ENCODE results near the gene CARS2.
"Not testable (repeated sequence)": the region's sequence is repeated elsewhere in the genome, so short reads cannot be mapped to it uniquely, and the experiment has no call there.

CARS2 gene

DNA sequence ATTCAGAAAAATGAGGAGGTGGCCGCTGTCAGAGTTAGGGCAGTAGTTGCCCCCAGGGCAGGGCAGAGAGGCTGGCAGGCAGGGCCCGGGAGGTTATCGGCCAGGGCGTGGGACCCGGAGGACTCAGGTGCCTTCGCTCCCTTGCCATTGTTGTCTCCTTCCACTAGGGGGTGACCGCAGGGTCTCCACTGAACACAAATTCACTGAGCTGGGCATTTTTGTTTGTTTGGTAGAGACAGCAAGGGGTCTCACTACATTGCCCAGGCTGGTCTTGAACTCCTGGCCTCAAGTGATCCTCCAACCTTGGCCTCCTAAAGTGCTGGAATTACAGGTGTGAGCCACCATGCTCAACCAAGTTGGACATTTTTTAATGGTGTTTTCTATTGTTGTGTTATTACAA lies 25.1 kb downstream of the CARS2 start:
- DNase-seq, result no peak

DNA sequence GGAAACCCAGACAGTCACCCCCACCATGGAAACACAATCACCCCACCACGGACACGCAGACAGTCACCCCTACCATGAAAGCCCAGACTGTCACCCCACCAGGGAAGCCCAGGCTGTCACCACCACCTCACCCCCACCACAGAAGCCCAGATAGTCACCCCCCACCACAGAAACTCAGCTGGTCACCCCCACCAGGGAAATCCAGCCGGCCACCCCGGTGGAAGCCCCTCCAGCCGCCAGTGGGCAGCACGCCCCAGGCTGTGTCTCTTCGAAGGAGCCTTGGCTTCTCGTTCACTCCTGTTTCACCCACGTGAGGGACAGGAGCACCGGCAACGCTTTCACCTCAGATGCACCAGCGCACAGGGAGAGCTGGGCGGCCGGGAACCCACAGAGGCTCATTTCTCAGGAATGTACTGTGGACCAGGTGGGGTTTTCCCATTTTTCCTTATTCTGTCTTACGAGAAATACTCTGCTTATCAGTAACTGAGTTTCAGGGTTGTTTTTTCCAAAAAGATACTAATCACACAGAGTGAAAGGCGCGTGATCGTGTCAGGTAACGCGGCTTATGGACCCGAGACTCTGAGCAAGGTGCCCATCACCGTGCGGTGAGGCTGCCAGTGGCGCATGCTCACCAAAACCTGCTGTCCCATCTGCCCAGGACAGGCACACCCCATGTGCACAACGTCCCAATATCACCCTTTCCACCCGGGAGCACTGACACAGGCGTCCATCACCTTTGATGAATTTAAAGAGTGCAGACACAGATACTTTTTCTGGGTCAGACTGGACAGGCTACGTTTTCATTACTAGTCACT lies 28.0 kb downstream of the CARS2 start:
- no peak for DNase-seq

DNA sequence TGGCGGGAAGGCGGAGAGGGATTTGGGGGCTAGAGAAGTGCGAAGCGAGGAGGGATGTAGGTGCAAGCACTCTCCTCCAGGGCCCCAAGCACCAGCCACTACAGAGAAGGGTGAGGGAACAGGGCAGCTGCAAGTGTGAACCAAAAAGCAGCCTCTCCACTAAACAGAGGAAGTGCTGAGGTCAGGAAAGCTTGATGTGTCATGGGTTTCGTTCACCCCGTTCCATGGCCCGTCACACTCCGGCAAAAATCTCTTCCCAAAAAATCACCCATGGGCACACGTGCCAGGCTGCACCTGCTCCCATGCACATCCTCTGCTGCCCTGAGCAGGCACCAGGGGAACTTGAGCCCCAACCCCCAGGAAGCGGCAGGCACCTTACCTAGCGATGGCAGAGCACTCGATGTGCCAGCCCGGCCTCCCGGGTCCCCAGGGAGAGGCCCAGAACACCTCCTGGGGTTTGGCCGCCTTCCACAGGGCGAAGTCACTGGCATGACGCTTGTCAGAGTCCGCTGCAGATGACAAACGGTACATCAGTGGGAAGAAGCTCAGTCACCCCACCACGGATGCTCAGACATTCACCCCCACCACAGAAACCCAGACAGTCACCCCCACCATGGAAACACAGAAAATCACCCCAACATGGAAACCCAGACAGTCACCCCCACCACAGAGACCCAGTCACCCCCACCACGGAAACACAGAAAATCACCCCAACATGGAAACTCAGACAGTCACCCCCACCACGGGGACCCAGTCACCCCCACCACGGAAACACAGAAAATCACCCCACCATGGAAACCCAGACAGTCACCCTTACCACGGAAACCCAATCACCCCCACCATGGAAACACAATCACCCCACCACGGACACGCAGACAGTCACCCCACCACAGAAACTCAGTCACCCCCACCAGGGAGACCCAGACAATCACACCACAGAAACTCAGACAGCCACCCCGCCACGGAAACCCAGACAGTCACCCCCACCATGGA lies 29.0 kb downstream of the CARS2 start:
- DNase-seq, result no peak

DNA sequence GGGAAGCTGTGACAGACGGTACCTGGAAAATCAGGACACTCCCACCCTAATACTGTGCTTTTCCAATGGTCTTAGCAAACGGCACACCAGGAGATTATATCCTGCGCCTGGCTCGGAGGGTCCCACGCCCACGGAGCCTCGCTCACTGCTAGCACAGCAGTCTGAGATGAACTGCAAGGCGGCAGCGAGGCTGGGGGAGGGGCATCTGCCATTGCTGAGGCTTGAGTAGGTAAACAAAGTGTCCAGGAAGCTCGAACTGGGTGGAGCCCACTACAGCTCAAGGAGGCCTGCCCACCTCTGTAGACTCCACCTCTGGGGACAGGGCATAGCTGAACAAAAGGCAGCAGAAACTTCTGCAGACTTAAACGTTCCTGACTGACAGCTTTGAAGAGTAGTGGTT lies 36.1 kb downstream of the CARS2 start:
- not testable (repeated sequence) for DNase-seq

DNA sequence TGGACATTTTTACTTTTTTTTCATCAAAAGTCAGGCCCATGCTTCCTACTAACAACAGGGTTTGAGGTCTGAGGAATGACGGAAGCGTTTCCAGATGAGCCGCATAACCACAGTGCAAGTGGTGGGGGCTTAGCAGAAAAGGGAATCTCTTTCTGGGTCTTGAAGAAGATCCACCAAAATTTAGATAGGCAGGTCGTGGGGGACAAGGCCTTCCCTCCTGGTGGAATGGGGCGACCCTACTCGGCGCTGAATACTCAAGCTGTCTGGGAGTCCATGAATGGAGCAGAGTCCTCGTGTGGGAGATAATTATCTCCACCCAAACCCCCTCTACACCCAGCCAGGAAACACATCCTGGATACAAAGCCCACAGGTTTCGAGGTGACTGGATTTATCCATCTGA lies 36.9 kb downstream of the CARS2 start:
- DNase-seq, result no peak

DNA sequence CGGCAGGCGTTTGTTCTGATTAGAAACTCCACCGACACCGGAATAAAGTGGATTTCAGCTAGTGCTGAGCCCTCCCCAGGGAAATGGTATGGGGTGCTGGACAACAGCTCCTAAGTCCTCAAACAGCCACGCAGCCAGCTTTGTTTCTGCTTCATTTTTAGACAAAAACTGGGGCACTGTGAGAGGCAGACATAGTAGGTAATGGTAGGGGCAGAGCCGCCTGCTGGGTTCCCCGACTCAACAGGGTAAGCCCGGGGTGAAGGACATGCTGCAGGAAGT lies 39.7 kb downstream of the CARS2 start:
- DNase-seq, result no peak

DNA sequence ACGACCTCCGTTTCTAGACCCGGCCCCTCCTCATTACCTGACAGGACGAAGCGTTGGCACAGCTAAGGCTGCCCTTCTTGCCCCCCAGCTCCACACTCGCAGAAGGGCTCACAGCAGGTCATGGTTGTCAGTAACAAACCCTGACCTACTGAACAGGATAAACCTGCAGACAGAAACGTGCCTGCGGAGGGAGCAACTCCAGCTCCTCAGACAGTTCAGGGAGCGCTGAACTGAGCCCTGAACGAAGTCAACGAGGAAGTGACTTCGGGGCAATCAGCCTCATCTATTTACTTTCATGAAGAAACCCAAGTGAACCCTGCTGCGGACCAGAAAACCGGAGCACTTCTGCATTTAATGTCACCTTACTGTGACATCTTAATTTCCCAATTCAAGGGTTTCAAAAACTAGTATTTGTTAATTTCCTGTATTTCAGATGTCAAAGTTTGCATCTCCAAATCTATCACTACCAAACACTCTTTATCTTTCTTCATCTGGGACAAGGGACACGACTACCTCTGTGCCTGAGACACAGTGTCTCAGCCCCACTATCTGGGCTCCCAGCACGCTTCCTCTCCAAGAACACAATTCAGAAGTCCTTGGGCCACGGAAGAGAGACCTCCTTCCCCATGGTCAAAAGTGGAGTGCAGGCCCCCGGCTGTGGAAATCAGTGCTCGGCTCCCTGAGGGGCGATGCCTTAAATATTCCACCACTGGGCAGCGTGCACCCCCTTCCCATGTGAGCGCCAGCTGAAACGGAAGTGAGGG lies 40.2 kb downstream of the CARS2 start:
- DNase-seq, result no peak

DNA sequence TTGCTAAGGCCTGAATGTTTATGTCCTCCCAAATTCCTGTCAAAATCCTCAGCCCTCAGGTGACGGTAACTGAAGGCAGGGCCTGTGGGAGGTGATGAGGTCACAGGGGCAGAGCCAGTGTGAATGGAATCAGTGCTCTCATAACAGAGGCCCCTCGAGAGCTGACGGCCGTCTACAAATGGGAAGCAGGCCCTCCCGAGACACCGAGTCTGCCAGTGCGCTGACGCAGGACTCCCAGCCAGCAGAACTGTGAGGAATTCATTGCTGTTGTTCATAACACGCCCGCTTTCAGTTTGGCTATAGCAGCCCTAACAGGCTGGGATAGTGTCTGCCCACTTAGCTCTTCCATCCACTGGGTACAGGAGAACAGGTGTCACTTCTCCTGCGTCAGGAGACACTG lies 41.2 kb downstream of the CARS2 start:
- no peak for DNase-seq

DNA sequence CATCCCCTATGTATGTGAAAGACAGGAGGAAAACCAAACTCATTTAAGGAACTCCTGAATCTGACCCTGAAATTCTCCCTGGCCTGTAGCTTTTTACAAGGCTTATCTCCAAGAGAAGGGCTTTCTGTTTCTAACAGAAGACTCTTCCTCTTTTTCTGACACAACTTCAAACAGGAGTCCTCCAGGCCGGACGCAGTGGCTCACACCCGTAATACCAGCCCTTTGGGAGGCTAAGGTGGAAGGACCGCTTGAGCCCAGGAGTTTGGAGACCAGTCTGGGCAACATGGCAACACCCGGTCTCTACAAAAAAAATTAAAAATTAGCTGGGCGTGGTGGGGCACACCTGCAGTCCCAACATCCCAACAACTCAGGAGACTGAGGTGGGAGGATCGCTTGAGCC lies 41.9 kb downstream of the CARS2 start:
- DNase-seq, result no peak

DNA sequence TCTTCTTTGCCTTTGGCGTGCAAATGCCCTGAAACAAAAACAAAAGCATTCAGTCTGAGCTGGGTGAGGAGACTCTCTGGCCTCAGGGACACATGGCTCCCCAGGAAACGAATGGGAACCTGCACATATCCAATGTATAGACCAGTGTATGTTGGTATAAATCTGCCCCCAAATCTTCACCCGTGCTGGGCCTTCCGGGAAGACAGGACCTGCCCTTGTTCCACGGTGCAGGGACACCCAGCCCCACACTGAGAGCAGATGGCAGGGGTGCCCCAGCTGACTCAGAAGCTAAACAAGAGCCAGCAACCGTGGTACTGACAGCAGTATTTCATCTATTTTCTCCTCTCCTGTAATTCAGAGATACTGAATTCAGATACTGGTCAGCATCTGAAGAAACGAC lies 42.4 kb downstream of the CARS2 start:
- no peak for DNase-seq

DNA sequence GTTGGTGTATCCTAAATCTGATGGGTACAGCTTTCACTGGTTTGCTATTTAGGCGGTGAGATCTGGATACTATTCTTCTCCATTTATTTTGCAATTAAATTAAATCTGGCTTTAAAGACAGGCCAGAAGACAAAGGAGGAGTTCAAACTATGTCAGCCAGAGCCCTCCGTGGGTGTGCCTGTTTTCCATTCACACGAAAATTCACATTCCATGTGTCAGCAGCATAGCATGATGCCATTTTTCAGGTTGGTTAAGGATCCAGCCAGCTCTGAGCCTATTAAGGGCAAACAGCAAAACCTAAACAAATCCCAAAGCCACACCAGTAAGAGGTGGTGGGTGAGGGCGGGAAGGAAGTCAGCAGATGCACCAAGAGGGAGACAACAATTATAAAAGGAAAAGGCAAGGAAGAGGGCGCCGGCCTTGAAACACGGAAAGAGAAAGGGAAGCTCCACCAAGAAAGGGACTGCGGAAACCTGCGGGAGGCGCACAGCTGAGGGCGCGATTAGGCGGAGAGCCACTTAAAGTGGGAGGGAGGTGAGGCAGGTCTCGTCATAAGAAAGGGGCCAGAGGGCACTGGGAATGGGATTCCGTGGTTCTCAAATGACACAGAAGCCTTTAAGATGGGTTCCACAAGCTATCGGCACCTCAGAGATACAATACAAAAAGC lies 43.0 kb downstream of the CARS2 start:
- DNase-seq, result no peak

DNA sequence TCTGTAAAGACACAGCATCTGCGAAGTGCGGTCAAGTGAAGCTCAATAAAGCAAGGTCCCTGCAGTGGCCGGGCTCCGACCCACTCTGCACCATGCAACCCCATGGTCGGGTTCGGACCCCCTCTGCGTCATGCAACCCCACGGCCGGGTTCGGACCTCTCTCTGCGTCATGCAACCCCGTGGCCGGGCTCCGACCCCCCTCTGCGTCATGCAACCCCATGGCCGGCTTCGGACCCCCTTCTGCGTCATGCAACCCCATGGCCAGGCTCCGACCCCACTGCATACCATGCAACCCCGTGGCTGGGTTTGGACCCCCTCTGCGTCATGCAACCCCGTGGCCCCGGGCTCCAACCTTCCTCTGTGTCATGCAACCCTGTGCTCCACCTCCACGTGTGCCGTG lies 43.8 kb downstream of the CARS2 start:
- DNase-seq, result no peak

DNA sequence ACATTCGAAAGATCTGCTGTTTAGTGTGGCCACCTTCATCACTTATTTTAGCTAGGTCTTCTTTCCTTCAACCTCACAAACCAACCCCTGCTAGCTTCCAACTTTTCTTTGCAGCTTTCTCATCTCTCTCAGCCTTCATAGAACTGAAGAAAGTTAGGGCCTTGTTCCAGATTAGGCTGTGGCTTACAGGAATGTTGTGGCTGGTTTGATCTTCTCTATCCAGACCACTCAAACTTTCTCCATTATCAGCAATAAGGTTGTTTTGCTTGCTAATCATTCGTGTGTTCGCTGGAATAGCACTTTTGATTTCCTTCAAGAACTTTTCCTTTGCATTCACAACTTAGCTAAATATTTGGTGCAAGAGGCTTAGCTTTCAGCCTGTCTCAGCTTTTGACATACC lies 44.7 kb downstream of the CARS2 start:
- no peak for DNase-seq

DNA sequence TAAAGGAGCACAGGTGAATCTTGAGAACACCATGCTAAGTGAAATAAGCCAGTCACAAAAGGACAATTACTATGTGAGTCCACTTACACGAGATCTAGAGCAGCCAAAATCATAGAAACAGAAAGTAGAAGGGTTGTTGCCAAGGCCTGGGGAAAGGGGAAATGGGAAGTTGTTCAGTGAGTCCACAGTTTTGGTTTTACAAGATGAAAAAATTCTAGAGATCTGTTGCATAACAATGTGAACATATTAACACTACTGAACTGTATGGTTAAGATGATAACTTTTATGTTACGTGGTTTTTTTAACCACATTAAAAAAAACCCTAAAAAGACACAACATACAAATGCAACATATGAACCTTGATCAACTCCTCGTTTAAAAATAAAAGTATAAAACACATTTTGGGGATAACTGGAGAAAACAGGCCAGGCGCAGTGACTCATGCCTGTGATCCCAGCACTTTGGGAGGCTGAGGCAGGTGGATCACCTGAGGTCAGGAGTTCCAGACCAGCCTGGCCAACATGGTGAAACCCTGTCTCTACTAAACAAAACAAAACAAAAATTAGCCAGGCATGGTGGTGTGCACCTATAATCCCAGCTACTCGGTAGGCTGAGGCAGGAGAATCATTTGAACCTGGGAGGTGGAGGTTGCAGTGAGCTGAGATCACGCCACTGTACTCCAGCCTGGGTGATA lies 47.6 kb downstream of the CARS2 start:
- DNase-seq, result not testable (repeated sequence)

DNA sequence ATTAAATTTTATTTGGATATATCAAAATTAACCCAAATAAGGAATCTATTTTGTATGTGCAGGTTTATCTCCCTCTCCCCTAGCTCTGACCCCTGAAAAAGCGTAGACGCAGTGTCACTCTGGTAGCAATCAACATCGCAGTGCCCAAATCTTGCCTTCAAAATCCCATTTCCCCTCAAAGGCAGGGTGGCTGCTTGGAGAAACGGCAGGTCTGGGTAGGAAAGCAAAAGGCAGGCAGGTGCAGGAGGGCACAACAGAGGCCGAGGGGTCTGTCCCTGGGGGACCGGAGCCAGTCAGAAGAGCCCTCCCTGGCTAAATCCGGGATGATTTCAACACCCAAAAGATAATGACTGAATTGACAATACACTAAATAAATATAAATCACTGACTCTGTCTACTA lies 48.7 kb downstream of the CARS2 start:
- DNase-seq, result no peak

DNA sequence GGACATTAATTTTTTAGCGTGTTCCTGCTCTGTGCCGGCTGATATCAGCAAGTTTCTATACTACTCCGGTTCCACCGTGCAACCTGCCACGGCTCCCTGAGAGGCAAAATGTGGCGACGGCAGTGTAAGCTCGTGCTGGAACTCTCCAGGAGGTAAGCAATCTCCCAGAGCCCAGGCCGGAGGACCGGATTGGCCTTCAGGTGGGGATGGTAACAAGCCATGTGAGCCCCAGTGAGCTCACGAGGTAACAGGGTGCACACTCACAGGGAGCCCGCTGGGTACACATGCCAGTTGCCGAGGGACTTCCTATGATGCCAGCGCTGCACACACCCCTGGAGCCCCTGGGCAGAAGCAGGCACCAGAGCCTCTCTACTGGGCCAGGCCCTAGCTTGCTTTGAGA lies 52.1 kb downstream of the CARS2 start:
- no peak for DNase-seq

DNA sequence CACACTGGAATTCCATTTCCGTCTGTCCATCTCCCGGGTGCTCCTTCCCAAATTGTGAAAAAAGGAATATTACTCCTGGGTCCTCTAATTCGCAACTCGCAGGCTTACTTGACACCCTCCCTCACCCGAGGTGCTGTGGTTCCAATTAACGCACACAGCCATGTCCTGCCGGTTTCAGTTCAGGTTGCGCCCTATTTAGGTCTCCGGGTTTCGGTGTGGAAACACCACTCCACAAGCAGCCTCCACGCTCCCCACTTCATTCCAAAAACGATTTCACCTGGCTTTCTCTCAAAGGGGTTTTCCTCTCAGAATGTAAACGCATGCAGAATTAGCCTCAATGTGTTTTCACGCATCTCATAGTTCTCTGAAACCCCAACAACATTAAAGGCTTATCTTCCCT lies 52.6 kb downstream of the CARS2 start:
- no peak for DNase-seq

DNA sequence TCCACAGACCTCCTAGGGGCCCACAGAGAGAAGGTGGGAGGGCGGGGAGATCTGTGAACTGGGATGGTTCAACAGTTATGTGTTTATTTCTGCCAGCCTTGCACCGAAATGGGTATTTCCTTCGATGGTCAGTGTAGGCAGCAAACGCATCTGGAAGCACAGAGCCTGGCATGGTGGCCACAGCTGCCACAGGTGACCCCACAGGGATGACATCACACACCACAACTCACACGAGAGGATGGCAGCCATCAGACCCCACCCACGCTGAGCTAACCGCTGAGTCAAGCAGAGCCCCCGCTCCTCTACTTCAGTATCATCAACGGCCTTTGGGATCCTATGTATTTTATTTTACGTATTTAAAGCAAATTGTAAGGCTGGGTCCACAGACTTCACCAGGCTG lies 53.2 kb downstream of the CARS2 start:
- no peak for DNase-seq

DNA sequence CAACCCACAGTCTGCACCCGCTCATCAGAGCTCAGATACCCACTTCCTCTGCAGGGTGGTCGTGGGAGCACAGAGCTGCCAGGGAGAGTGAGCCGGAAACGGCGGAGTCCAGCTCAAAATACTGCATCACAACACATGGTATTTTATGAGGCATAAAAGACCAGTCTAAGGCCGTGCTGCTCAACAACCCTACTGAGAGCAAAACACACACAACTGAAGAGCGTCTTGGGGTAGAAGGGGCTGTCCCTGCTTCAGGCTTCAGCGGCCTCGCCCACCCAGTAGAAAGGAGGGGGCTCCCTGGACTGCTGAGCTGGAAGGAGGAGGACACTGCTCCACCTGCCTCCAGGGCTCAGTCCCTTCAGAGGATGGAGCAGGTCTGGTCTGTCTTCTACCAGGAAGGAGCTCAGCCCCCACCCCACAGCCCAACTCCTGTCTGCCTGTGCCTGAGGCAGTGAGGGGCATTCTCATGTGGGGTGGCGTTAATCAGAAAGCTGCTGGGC lies 53.6 kb downstream of the CARS2 start:
- no peak for DNase-seq

DNA sequence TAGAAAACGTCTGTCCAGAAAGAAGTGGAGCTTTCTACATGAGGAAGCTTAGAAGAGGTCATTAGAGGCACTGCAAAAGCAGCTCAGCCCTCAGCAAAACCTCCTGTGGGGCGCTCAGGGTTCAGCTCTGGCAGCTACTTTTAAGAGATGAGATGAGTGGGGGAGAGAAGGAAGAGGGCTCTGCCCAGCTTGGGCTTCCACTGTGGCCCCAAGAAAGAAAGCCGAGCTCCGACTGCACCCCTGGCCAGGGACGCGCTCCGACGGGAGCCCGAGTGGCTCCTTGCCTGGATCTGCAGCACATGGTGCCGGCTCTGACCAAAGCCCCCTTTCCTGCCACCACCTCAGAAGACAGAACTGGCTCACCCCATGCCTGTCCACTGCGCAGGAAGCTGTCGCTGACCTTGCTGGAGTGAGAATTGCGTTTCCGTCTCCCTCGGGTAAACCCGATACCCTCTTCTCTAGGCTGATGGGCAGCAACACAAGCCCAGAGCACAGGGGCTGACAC lies 54.1 kb downstream of the CARS2 start:
- no peak for DNase-seq

DNA sequence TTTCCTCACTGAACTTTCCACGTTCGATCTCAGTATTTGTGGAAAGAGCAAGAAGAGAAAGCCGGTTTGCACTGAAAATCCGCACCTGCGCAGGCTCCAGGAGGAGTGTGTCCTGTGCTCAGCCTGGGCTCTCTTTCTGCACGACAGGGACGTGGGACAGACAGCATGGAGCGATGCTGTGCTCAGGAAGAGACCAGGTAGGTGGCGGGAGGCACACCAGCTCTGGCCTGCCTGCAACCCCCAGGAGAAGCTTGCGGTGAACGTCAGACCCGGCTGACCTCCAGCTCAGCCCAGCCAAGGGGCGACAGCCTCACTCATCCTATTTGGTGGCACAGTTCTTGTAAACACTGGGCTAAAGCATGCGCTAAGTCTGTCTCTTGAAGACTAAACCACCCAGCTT lies 54.6 kb downstream of the CARS2 start:
- DNase-seq, result no peak

DNA sequence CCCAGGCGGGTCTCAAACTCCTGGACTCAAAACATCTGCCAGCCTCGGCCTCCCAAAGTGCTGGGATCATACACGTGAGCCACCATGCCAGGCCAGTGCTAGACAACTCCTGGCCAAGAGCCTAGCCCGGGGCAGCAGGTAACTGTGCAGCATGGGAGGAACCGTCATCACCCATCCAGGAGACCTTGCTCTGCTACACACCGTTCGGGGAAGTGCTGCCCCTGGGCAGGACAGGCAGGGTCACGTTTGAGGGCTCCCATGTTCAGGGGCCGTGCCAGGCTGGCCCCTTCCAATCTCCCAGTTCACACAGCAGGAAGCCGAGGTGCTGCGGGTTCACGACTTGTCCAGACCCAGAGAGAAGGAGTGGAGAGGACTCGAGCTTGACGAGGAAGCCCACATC lies 55.5 kb downstream of the CARS2 start:
- DNase-seq, result no peak
